Esophagus muscularis mucosa (tissue), 4 donors: ENCODE data around the gene RNF220. TPM values are rescaled to one million over a fixed set of nuclear protein-coding genes. Genes with fewer than 3 reads are reported as not detected.
A peak's percentile ranks its signal among the peaks of the same experiment; 100 is the strongest.

ENCODE experiments used
- DNase-seq: peaks from one replicate; pipeline ENCODE4 v3.0.0-alpha.2; 2017; ENCODE audit errors: extremely low spot score
- H3K27ac ChIP-seq, 4 donors: fragments of 200-600 bp; sonication (generic); replicated peaks in 1 of 4; 1 replicate in 3 of 4; 2 replicates in 1 of 4; pipeline ENCODE4 v1.5.1; 2016 to 2019; ENCODE audit warnings: mild to moderate bottlenecking in 1 of 4
- H3K27me3 ChIP-seq, 4 donors: fragments of 200-600 bp; sonication (generic); one replicate each; pipeline versions ENCODE4 v1.5.1 to v1.6.0; 2016 to 2019
- H3K36me3 ChIP-seq, 4 donors: fragments of 200-600 bp; sonication (generic); one replicate each; pipeline ENCODE4 v1.5.1; 2016 to 2019
- H3K4me1 ChIP-seq, 4 donors: fragments of 200-600 bp; sonication (generic); one replicate each; pipeline ENCODE4 v1.5.1; 2016 to 2019
- H3K4me3 ChIP-seq, 4 donors: fragments of 200-600 bp; sonication (generic); 1 replicate in 2 of 4; 2 replicates in 2 of 4; pipeline ENCODE4 v1.5.1; 2016 to 2019; ENCODE audit warnings: mild to moderate bottlenecking in 4 of 4, moderate library complexity in 1 of 4
- H3K9me3 ChIP-seq, 4 donors: fragments of 200-600 bp; sonication (generic); 1 replicate in 3 of 4; 2 replicates in 1 of 4; pipeline ENCODE4 v1.5.1; 2016 to 2019
- CTCF ChIP-seq, 3 experiments: fragments of 200-600 bp in 2 of 3; fragments of 450-650 bp in 1 of 3; sonication (generic) in 2 of 3; IDR thresholded peaks; one replicate each; pipeline ENCODE4 v1.5.1; 2017 to 2019; ENCODE audit warnings: antibody characterized with exemption in 3 of 3, mild to moderate bottlenecking in 2 of 3, moderate library complexity in 1 of 3
- EP300 ChIP-seq: sonication (generic); formaldehyde crosslinking; IDR thresholded peaks from one replicate; pipeline ENCODE4 v1.6.1; 2017; ENCODE audit warnings: antibody characterized with exemption
- POLR2A ChIP-seq: fragments of 450-650 bp; IDR thresholded peaks from one replicate; pipeline ENCODE4 v1.6.1; 2017; ENCODE audit warnings: antibody characterized with exemption, moderate library complexity, mild to moderate bottlenecking, low read depth
- POLR2AphosphoS5 ChIP-seq, 2 donors: sonication (generic); formaldehyde crosslinking; IDR thresholded peaks; one replicate each; pipeline ENCODE4 v1.6.1; 2017; ENCODE audit warnings: antibody characterized with exemption in 2 of 2
- WGBS: methylation state at CpG from one replicate; pipeline ENCODE4 v1.1.5; 2018; 5-methylcytosine and 5-hydroxymethylcytosine counted together
- intact Hi-C: fragments of 100-400 bp; cut with DNase I; formaldehyde crosslinking; loops from one replicate; pipeline ENCODE4 v1.15.1; 2023
- total RNA-seq, 4 donors: library from RNA; depleted of rRNA; stranded (reverse); fragments of >200 nt; gene quantifications; one replicate each; pipeline versions ENCODE4 v1.1.0 to v1.2.1, GENCODE V29; 2016

Gene RNF220
- total RNA-seq, 4 donors from 2014 or later, result 112 to 157 (median 126) TPM

GRCh38 chr1:44515416-44515815 lies 110.4 kb downstream of the RNF220 start:
- H3K27me3 ChIP-seq, result peaks cover 0 to 14% (median 0%) of the 10 kb centered on the region in 4 donors
- H3K4me1 ChIP-seq, result no peaks in the 10 kb centered on the region
- H3K4me3 ChIP-seq, result no peak overlapping the region
- intact Hi-C loops, result no loop called here
- no peak for DNase-seq
- no peaks in the 10 kb centered on the region for H3K36me3 ChIP-seq
- WGBS, result 100% methylated on average over 1 of the region's 1 CpG
- TF ChIP-seq POLR2AphosphoS5 (IDR thresholded peaks at IDR 0.05) (no peak), EP300 (no peak), POLR2A (no peak), CTCF (IDR thresholded peaks at IDR 0.05) (no peak)
- no peaks in the 10 kb centered on the region for H3K9me3 ChIP-seq
- no peak overlapping the region for H3K27ac ChIP-seq

GRCh38 chr1:44519035-44519676 lies 114.1 kb downstream of the RNF220 start:
- Histone ChIP-seq H3K27me3 (peaks cover 0 to 20% (median 0%) of the 10 kb centered on the region in 4 donors), H3K27ac (no peak overlapping the region), H3K4me3 (no peak overlapping the region), H3K9me3 (no peaks in the 10 kb centered on the region), H3K4me1 (no peaks in the 10 kb centered on the region), H3K36me3 (no peaks in the 10 kb centered on the region)
- intact Hi-C loops, result no loop called here
- no peak for TF ChIP-seq POLR2AphosphoS5 (IDR thresholded peaks at IDR 0.05)
- TF ChIP-seq POLR2A, result no peak
- TF ChIP-seq EP300, result no peak
- no peak for TF ChIP-seq CTCF (IDR thresholded peaks at IDR 0.05)
- 65% methylated on average over 7 of the region's 7 CpGs for WGBS
- DNase-seq, result no peak

GRCh38 chr1:44521378-44522080 lies 116.5 kb downstream of the RNF220 start:
- TF ChIP-seq EP300, result no peak
- TF ChIP-seq POLR2AphosphoS5 (IDR thresholded peaks at IDR 0.05), result no peak
- TF ChIP-seq POLR2A, result no peak
- no peak for TF ChIP-seq CTCF (IDR thresholded peaks at IDR 0.05)

GRCh38 chr1:44523593-44524591 lies 118.8 kb downstream of the RNF220 start:
- DNase-seq, result no peak
- H3K27me3 ChIP-seq, result peaks cover 0 to 16% (median 0%) of the 10 kb centered on the region in 4 donors
- 69% methylated on average over 18 of the region's 23 CpGs for WGBS
- TF ChIP-seq POLR2A, result no peak
- H3K4me3 ChIP-seq, result peak overlapping the region in 1 of 4 donors; percentile 22
- no peaks in the 10 kb centered on the region for H3K4me1 ChIP-seq
- intact Hi-C loops, result no loop called here
- H3K27ac ChIP-seq, result no peak overlapping the region
- no peaks in the 10 kb centered on the region for H3K9me3 ChIP-seq
- H3K36me3 ChIP-seq, result no peaks in the 10 kb centered on the region

More at GRCh38 chr1:44521378-44522080, 116.5 kb downstream of the RNF220 start:
- no peak for DNase-seq
- 87% methylated on average over 5 of the region's 5 CpGs for whole genome bisulfite sequencing
- peaks cover 0 to 26% (median 0%) of the 10 kb centered on the region in 4 donors for H3K27me3 ChIP-seq
- H3K4me1 ChIP-seq, result no peaks in the 10 kb centered on the region
- H3K9me3 ChIP-seq, result no peaks in the 10 kb centered on the region
- no peak overlapping the region for H3K27ac ChIP-seq
- no peak overlapping the region for H3K4me3 ChIP-seq
- no peaks in the 10 kb centered on the region for H3K36me3 ChIP-seq
- intact Hi-C loops, result no loop called here
